Neural cell (in vitro differentiated cells): ENCODE measurements around the gene CYP1A1.

ENCODE experiments used
- EP300 ChIP-seq: fragments of 450-650 bp; conservative IDR thresholded peaks from 2 replicates; pipeline ENCODE4 v1.6.1; 2014; ENCODE audit warnings: antibody characterized with exemption, mild to moderate bottlenecking, moderate library complexity; ENCODE audit not compliant: poor library complexity, severe bottlenecking
- EZH2 ChIP-seq: fragments of 200-600, 300-800 bp; shearing (Covaris generic), sonication (generic); IDR thresholded peaks from 2 replicates; pipeline ENCODE4 v1.6.1; 2014; ENCODE audit warnings: antibody characterized with exemption, low read length, borderline replicate concordance, mild to moderate bottlenecking; ENCODE audit not compliant: insufficient read depth, poor library complexity, severe bottlenecking
- MXI1 ChIP-seq: fragments of 450-650 bp; conservative IDR thresholded peaks from 2 replicates; pipeline ENCODE4 v1.6.1; 2014; ENCODE audit warnings: antibody characterized with exemption, mild to moderate bottlenecking; ENCODE audit not compliant: poor library complexity, severe bottlenecking
- POLR2AphosphoS5 ChIP-seq: IDR thresholded peaks from 2 replicates; pipeline ENCODE4 v1.6.1; 2012
- RAD21 ChIP-seq: fragments of 450-650 bp; conservative IDR thresholded peaks from 2 replicates; pipeline ENCODE4 v1.6.1; 2014; ENCODE audit warnings: antibody characterized with exemption, mild to moderate bottlenecking, moderate library complexity
- TAF1 ChIP-seq: IDR thresholded peaks from 2 replicates; pipeline ENCODE4 v1.6.1; 2012; ENCODE audit warnings: low read depth
- TF ChIP-seq, protein P1 (sequence below): fragments of 450-650 bp; IDR thresholded peaks from 2 replicates; pipeline ENCODE4 v1.5.1; 2014; ENCODE audit warnings: antibody characterized with exemption, mild to moderate bottlenecking, moderate library complexity; ENCODE audit not compliant: poor library complexity, severe bottlenecking
- TF ChIP-seq, protein P2 (sequence below): IDR thresholded peaks from 2 replicates; pipeline ENCODE4 v1.6.1; 2012; ENCODE audit warnings: borderline replicate concordance

- TF ChIP-seq RAD21 (no peak), EP300 (no peak), TAF1 (no peak), POLR2AphosphoS5 (no peak), MXI1 (no peak), EZH2 (no peak)
- TF ChIP-seq, protein P1, sequence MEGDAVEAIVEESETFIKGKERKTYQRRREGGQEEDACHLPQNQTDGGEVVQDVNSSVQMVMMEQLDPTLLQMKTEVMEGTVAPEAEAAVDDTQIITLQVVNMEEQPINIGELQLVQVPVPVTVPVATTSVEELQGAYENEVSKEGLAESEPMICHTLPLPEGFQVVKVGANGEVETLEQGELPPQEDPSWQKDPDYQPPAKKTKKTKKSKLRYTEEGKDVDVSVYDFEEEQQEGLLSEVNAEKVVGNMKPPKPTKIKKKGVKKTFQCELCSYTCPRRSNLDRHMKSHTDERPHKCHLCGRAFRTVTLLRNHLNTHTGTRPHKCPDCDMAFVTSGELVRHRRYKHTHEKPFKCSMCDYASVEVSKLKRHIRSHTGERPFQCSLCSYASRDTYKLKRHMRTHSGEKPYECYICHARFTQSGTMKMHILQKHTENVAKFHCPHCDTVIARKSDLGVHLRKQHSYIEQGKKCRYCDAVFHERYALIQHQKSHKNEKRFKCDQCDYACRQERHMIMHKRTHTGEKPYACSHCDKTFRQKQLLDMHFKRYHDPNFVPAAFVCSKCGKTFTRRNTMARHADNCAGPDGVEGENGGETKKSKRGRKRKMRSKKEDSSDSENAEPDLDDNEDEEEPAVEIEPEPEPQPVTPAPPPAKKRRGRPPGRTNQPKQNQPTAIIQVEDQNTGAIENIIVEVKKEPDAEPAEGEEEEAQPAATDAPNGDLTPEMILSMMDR: no peak
- TF ChIP-seq, protein P2, sequence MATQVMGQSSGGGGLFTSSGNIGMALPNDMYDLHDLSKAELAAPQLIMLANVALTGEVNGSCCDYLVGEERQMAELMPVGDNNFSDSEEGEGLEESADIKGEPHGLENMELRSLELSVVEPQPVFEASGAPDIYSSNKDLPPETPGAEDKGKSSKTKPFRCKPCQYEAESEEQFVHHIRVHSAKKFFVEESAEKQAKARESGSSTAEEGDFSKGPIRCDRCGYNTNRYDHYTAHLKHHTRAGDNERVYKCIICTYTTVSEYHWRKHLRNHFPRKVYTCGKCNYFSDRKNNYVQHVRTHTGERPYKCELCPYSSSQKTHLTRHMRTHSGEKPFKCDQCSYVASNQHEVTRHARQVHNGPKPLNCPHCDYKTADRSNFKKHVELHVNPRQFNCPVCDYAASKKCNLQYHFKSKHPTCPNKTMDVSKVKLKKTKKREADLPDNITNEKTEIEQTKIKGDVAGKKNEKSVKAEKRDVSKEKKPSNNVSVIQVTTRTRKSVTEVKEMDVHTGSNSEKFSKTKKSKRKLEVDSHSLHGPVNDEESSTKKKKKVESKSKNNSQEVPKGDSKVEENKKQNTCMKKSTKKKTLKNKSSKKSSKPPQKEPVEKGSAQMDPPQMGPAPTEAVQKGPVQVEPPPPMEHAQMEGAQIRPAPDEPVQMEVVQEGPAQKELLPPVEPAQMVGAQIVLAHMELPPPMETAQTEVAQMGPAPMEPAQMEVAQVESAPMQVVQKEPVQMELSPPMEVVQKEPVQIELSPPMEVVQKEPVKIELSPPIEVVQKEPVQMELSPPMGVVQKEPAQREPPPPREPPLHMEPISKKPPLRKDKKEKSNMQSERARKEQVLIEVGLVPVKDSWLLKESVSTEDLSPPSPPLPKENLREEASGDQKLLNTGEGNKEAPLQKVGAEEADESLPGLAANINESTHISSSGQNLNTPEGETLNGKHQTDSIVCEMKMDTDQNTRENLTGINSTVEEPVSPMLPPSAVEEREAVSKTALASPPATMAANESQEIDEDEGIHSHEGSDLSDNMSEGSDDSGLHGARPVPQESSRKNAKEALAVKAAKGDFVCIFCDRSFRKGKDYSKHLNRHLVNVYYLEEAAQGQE: no peak
Observed at GRCh38 chr15:74683758-74684157, 41.6 kb downstream of the CYP1A1 start.
